Prostate gland (tissue), 2 donors: ENCODE measurements around the gene AKR1A1. TPM values are rescaled to one million over a fixed set of nuclear protein-coding genes. Genes with fewer than 3 reads are reported as not detected.

Source experiments
- DNase-seq: peaks from one replicate; pipeline ENCODE4 v3.0.0-alpha.2; 2019; ENCODE audit warnings: low spot score
- H3K27ac ChIP-seq, 2 donors: fragments of 200-600 bp; sonication (generic); 2 replicates each; pipeline ENCODE4 v1.5.1; 2017 to 2019
- H3K27me3 ChIP-seq: fragments of 200-600 bp; sonication (generic); replicated peaks from 2 replicates; pipeline ENCODE4 v1.5.1; 2019; ENCODE audit not compliant: insufficient read depth
- H3K36me3 ChIP-seq, 2 donors: fragments of 200-600 bp; sonication (generic); 1 replicate in 1 of 2; 2 replicates in 1 of 2; pipeline versions ENCODE4 v1.5.1 to v1.8.1; 2017 to 2019
- H3K4me1 ChIP-seq: fragments of 200-600 bp; sonication (generic); replicated peaks from 2 replicates; pipeline ENCODE4 v1.5.1; 2019
- H3K4me3 ChIP-seq, 2 donors: fragments of 200-600 bp; sonication (generic); 2 replicates each; pipeline ENCODE4 v1.5.1; 2017 to 2019
- H3K9me3 ChIP-seq: fragments of 200-600 bp; sonication (generic); 2 replicates; pipeline ENCODE4 v1.5.1; 2017
- CTCF ChIP-seq, 4 experiments: fragments of 200-600 bp in 2 of 4; fragments of 450-650 bp in 2 of 4; sonication (generic) in 2 of 4; IDR thresholded peaks; 1 replicate in 3 of 4; 2 replicates in 1 of 4; pipeline ENCODE4 v1.5.1; 2016 to 2019; ENCODE audit warnings: antibody characterized with exemption in 4 of 4, mild to moderate bottlenecking in 2 of 4, moderate library complexity in 2 of 4
- POLR2A ChIP-seq: fragments of 450-650 bp; IDR thresholded peaks from one replicate; pipeline ENCODE4 v1.6.1; 2016; ENCODE audit warnings: antibody characterized with exemption, mild to moderate bottlenecking
- POLR2AphosphoS5 ChIP-seq: sonication (generic); formaldehyde crosslinking; IDR thresholded peaks from one replicate; pipeline ENCODE4 v1.6.1; 2017; ENCODE audit warnings: antibody characterized with exemption
- WGBS: methylation state at CpG from one replicate; pipeline ENCODE4 v1.1.5; 2018; 5-methylcytosine and 5-hydroxymethylcytosine counted together
- intact Hi-C: fragments of 100-400 bp; cut with DNase I; formaldehyde crosslinking; loops from one replicate; pipeline ENCODE4 v1.14.2; 2022
- total RNA-seq, 2 donors: library from RNA; depleted of rRNA; stranded (reverse); fragments of >200 nt; gene quantifications; one replicate each; pipeline ENCODE4 v1.1.0, GENCODE V29; 2016

AKR1A1 gene
- total RNA-seq, 2 donors from 2014 or later: 49.7 to 132 TPM

GRCh38 chr1:45607404-45608074, 56.9 kb downstream of the AKR1A1 start:
- H3K36me3 ChIP-seq: no peaks in the 10 kb centered on the region
- H3K4me3 ChIP-seq: no peak overlapping the region
- no peak overlapping the region for H3K27ac ChIP-seq
- 71% methylated on average over 6 of the region's 6 CpGs for WGBS
- H3K9me3 ChIP-seq: no peaks in the 10 kb centered on the region
- DNase-seq: no peak
- no peaks in the 10 kb centered on the region for H3K4me1 ChIP-seq
- intact Hi-C loops: no loop called here
- no peaks in the 10 kb centered on the region for H3K27me3 ChIP-seq
- TF ChIP-seq POLR2A: no peak
- no peak for TF ChIP-seq POLR2AphosphoS5
- TF ChIP-seq CTCF (IDR thresholded peaks at IDR 0.05): no peak

- Histone ChIP-seq H3K27me3 (no peaks in the 10 kb centered on the region), H3K4me3 (no peak overlapping the region), H3K27ac (no peak overlapping the region), H3K9me3 (no peaks in the 10 kb centered on the region), H3K4me1 (no peaks in the 10 kb centered on the region), H3K36me3 (no peaks in the 10 kb centered on the region)
- intact Hi-C loops: no loop called here
- TF ChIP-seq POLR2A (no peak), CTCF (IDR thresholded peaks at IDR 0.05) (no peak), POLR2AphosphoS5 (no peak)
- DNase-seq: no peak
- 86% methylated on average over 5 of the region's 5 CpGs for WGBS
Measured at GRCh38 chr1:45608175-45609156, 57.8 kb downstream of the AKR1A1 start.

GRCh38 chr1:45610589-45611226, 60.1 kb downstream of the AKR1A1 start:
- 94% methylated on average over 10 of the region's 10 CpGs for WGBS
- H3K4me3 ChIP-seq: no peak overlapping the region
- no peak for TF ChIP-seq CTCF (IDR thresholded peaks at IDR 0.05)
- no peak for TF ChIP-seq POLR2AphosphoS5
- no peak for TF ChIP-seq POLR2A
- no peak overlapping the region for H3K27ac ChIP-seq
- H3K27me3 ChIP-seq: no peaks in the 10 kb centered on the region
- intact Hi-C loops: no loop called here
- DNase-seq: no peak
- H3K4me1 ChIP-seq: no peaks in the 10 kb centered on the region
- H3K36me3 ChIP-seq: peaks cover 0 to 9% of the 10 kb centered on the region in 2 donors
- no peaks in the 10 kb centered on the region for H3K9me3 ChIP-seq

- H3K36me3 ChIP-seq: peaks cover 7 to 27% of the 10 kb centered on the region in 2 donors
- H3K4me3 ChIP-seq: no peak overlapping the region
- 52% methylated on average over 8 of the region's 8 CpGs for WGBS
- H3K27ac ChIP-seq: no peak overlapping the region
- H3K9me3 ChIP-seq: no peaks in the 10 kb centered on the region
- no peaks in the 10 kb centered on the region for H3K27me3 ChIP-seq
- DNase-seq: no peak
- TF ChIP-seq POLR2A (no peak), POLR2AphosphoS5 (no peak), CTCF (IDR thresholded peaks at IDR 0.05) (no peak)
- H3K4me1 ChIP-seq: no peaks in the 10 kb centered on the region
- intact Hi-C loops: no loop called here
Measured at GRCh38 chr1:45612941-45613579, 62.4 kb downstream of the AKR1A1 start.
